ENCODE measurements around the gene RDH11.

DNA sequence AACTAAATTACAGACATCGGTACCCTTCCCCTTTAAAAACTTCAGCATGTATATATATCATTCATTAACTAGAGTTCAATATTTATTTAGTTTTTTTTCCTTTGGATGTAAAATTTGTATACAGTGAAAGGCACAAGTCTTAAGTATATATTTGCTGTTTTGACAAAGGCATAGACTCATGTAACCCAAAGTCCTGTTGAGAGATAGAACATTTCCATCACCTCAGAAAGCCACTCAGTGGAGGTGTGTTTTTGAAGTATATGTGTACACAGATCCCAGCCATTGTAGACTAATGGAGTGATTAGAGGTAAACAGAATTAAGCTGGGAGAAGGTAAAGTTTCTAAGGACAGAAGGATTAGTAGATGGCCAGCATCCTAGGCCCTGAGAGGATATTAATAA is 21.5 kb upstream of the RDH11 start:
- TF ChIP-seq, protein P1, sequence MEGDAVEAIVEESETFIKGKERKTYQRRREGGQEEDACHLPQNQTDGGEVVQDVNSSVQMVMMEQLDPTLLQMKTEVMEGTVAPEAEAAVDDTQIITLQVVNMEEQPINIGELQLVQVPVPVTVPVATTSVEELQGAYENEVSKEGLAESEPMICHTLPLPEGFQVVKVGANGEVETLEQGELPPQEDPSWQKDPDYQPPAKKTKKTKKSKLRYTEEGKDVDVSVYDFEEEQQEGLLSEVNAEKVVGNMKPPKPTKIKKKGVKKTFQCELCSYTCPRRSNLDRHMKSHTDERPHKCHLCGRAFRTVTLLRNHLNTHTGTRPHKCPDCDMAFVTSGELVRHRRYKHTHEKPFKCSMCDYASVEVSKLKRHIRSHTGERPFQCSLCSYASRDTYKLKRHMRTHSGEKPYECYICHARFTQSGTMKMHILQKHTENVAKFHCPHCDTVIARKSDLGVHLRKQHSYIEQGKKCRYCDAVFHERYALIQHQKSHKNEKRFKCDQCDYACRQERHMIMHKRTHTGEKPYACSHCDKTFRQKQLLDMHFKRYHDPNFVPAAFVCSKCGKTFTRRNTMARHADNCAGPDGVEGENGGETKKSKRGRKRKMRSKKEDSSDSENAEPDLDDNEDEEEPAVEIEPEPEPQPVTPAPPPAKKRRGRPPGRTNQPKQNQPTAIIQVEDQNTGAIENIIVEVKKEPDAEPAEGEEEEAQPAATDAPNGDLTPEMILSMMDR (conservative IDR thresholded peaks at IDR 0.05; ENCODE audit: low read length), result no peak
- TF ChIP-seq EZH2phosphoT487 (IDR thresholded peaks at IDR 0.05; ENCODE audit: borderline replicate concordance, low read depth, low read length), result no peak

All from OCI-LY7 (cell line).